PC-9 (cell line): ENCODE measurements around the gene SMPDL3B. TPM values are rescaled to one million over a fixed set of nuclear protein-coding genes. Genes with fewer than 3 reads are reported as not detected.

Source experiments
- Bru-seq: library from RNA; stranded (reverse); fragments of 400-500 nt; gene quantifications from one replicate; lab custom pipeline; 2021; lab: Mats Ljungman, UMichigan
- BruChase-seq, 2 experiments: library from RNA; stranded (reverse); fragments of 400-500 nt; gene quantifications; one replicate each; lab custom pipeline; 2021; lab: Mats Ljungman, UMichigan
- BruUV-seq: library from RNA; stranded (reverse); fragments of 400-500 nt; replicated peaks from 2 replicates; lab custom pipeline; 2021; lab: Mats Ljungman, UMichigan
- CTCF ChIA-PET: fragments of 300-600 bp; sonication (Branson Sonifier 250); formaldehyde crosslinking; loops from one replicate; lab custom pipeline; 2022; ENCODE audit warnings: antibody characterized with exemption; lab: Charles Lee
- POLR2A ChIA-PET: fragments of 300-600 bp; sonication (Branson Sonifier 250); formaldehyde crosslinking; loops from one replicate; lab custom pipeline; 2022; ENCODE audit warnings: antibody characterized with exemption; ENCODE audit not compliant: unreplicated experiment; lab: Charles Lee
- DNase-seq, 2 experiments: peaks; one replicate each; pipeline versions ENCODE4 v3.0.0 to v3.0.0-alpha.2; 2015 to 2022; ENCODE audit warnings: mixed read lengths in 1 of 2
- H2AFZ ChIP-seq: fragments of 200-600 bp; sonication (generic); 2 replicates; pipeline ENCODE4 v1.8.1; 2017; ENCODE audit warnings: antibody characterized with exemption
- H3F3A ChIP-seq: fragments of 200-600 bp; sonication (generic); 2 replicates; pipeline ENCODE4 v1.8.1; 2017; ENCODE audit warnings: antibody characterized with exemption, mild to moderate bottlenecking, low read depth; ENCODE audit not compliant: insufficient read depth
- H3K27ac ChIP-seq: fragments of 200-600 bp; sonication (generic); 2 replicates; pipeline ENCODE4 v1.6.1; 2016; ENCODE audit warnings: mixed run types
- H3K27me3 ChIP-seq: fragments of 200-600 bp; sonication (generic); 2 replicates; pipeline ENCODE4 v1.6.1; 2016; ENCODE audit warnings: low read depth, mixed run types; ENCODE audit not compliant: insufficient read depth
- H3K36me3 ChIP-seq: fragments of 200-600 bp; sonication (generic); 2 replicates; pipeline ENCODE4 v1.6.1; 2016; ENCODE audit warnings: low read depth, mixed run types
- H3K4me1 ChIP-seq: fragments of 200-600 bp; sonication (generic); replicated peaks from 2 replicates; pipeline ENCODE4 v1.6.1; 2016; ENCODE audit warnings: mixed run types; ENCODE audit not compliant: insufficient read depth
- H3K4me2 ChIP-seq: fragments of 200-600 bp; sonication (generic); 2 replicates; pipeline ENCODE4 v1.6.1; 2017; ENCODE audit warnings: mixed run types
- H3K4me3 ChIP-seq: fragments of 200-600 bp; sonication (generic); 2 replicates; pipeline ENCODE4 v1.6.1; 2016; ENCODE audit warnings: mixed run types
- H3K79me2 ChIP-seq: fragments of 200-600 bp; sonication (generic); 2 replicates; pipeline ENCODE4 v1.6.1; 2017; ENCODE audit warnings: low read depth, mixed run types
- H3K9me2 ChIP-seq: fragments of 200-600 bp; sonication (generic); 2 replicates; pipeline ENCODE4 v1.8.1; 2017; ENCODE audit warnings: mild to moderate bottlenecking; ENCODE audit not compliant: insufficient read depth
- H3K9me3 ChIP-seq: fragments of 200-600 bp; sonication (generic); 2 replicates; pipeline ENCODE4 v1.8.1; 2016; ENCODE audit warnings: low read depth; ENCODE audit not compliant: insufficient read depth
- H4K20me1 ChIP-seq: fragments of 200-600 bp; sonication (generic); 2 replicates; pipeline ENCODE4 v1.8.1; 2017; ENCODE audit not compliant: insufficient read depth
- CTCF ChIP-seq: fragments of 200-600 bp; sonication (generic); conservative IDR thresholded peaks from 2 replicates; pipeline ENCODE4 v1.6.1; 2017; ENCODE audit warnings: mixed run types, antibody characterized with exemption, mild to moderate bottlenecking, moderate library complexity
- EZH2 ChIP-seq: fragments of 200-600 bp; sonication (generic); IDR thresholded peaks from 2 replicates; pipeline ENCODE4 v1.8.0; 2017; ENCODE audit warnings: antibody characterized with exemption, low read depth
- intact Hi-C: fragments of 100-400 bp; cut with micrococcal nuclease; formaldehyde crosslinking; loops from one replicate; pipeline ENCODE4 v1.10.0; 2022; ENCODE audit not compliant: unreplicated experiment
- long read RNA-seq: library from polyadenylated mRNA; stranded (forward); transcript quantifications from one replicate; pipeline ENCODE4 v2.0.0, GENCODE V29; 2022
- total RNA-seq: library from RNA; stranded (reverse); gene quantifications from 2 replicates; pipeline ENCODE4 v1.2.3, GENCODE V29; 2021

Gene SMPDL3B, protein sequence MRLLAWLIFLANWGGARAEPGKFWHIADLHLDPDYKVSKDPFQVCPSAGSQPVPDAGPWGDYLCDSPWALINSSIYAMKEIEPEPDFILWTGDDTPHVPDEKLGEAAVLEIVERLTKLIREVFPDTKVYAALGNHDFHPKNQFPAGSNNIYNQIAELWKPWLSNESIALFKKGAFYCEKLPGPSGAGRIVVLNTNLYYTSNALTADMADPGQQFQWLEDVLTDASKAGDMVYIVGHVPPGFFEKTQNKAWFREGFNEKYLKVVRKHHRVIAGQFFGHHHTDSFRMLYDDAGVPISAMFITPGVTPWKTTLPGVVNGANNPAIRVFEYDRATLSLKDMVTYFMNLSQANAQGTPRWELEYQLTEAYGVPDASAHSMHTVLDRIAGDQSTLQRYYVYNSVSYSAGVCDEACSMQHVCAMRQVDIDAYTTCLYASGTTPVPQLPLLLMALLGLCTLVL
- total RNA-seq (26.5 and 29.2 TPM in 2 replicates), Bru-seq, nascent RNA (percentile 46 among the genes with signal in this experiment), BruChase-seq, experiment 1, labeled RNA remaining after a 2-hour chase (percentile 48 among the genes with signal in this experiment), BruChase-seq, experiment 2, labeled RNA remaining after a 6-hour chase (percentile 53 among the genes with signal in this experiment)
- long read RNA-seq, transcript SMPDL3B-202 (8 exons, 1,878 nt), result major isoform, 34 of 45 reads
- long read RNA-seq, partial matches to known transcripts, result 2 of 45 reads
- long read RNA-seq, other reads (novel, unspliced or antisense), result 8 of 45 reads

GRCh38 chr1:27934818-27935549, at the start of gene SMPDL3B:
Gene SMPDL3B, plus strand, starts transcription at chr1:27935000. Its CDS starts 184 bp downstream, at chr1:27935184.
- Histone ChIP-seq H3K27me3 (no peaks in the 10 kb centered on the region), H2AFZ (peak within 1 kb of the TSS; percentile 87), H3K4me2 (peak within 1 kb of the TSS; percentile 79), H3F3A (no peaks in the 10 kb centered on the region; the same call in 1 of the 2 replicates), H3K4me1 (peaks cover 11% of the 10 kb centered on the region), H3K9me2 (no peaks in the 10 kb centered on the region), H3K9me3 (no peaks in the 10 kb centered on the region), H3K36me3 (no peaks in the 10 kb centered on the region), H4K20me1 (no peaks in the 10 kb centered on the region), H3K79me2 (no peaks in the 10 kb centered on the region), H3K4me3 (peak within 1 kb of the TSS; percentile 58), H3K27ac (peak within 1 kb of the TSS; percentile 14; the same call in 1 of the 2 replicates)
- intact Hi-C loops, result no loop called here
- POLR2A ChIA-PET, result interaction anchor here (0.6 kb wide), 1 partner anchor 35 kb away, joined by 8 read pairs; no protein-coding TSS in a partner anchor
- BruUV-seq, result TSS peak; percentile 78
- DNase-seq, result peak; percentile 73 to 81
- CTCF ChIA-PET, result interaction anchor here (0.7 kb wide), 1 partner anchor 182 kb away, joined by 5 read pairs; no protein-coding TSS in a partner anchor
- TF ChIP-seq EZH2, result no peak
- peak; percentile 31; the same call in 1 of the 2 replicates for TF ChIP-seq CTCF

GRCh38 chr1:27885114-27885528, 49.7 kb upstream of the SMPDL3B start:
- POLR2A ChIA-PET, result no interaction called here
- H3K36me3 ChIP-seq, result no peaks in the 10 kb centered on the region
- H3K4me2 ChIP-seq, result no peak overlapping the region
- CTCF ChIA-PET, result no interaction called here
- no peak overlapping the region for H3K4me3 ChIP-seq
- H3K27me3 ChIP-seq, result no peaks in the 10 kb centered on the region
- no peak overlapping the region for H3K27ac ChIP-seq
- H2AFZ ChIP-seq, result no peak overlapping the region
- no peaks in the 10 kb centered on the region for H3K4me1 ChIP-seq
- H3K9me2 ChIP-seq, result no peaks in the 10 kb centered on the region
- intact Hi-C loops, result no loop called here
- DNase-seq, result no peak
- TF ChIP-seq CTCF, result no peak
- no peak for TF ChIP-seq EZH2
- H4K20me1 ChIP-seq, result no peaks in the 10 kb centered on the region
- no peaks in the 10 kb centered on the region for H3K79me2 ChIP-seq
- H3K9me3 ChIP-seq, result no peaks in the 10 kb centered on the region
- H3F3A ChIP-seq, result no peaks in the 10 kb centered on the region
- no TSS peak for BruUV-seq
